GM12801 (cell line): ENCODE measurements around the gene TXNRD1.

Experiments
- CTCF ChIP-seq: IDR thresholded peaks from one replicate; pipeline ENCODE4 v1.5.1; 2011; ENCODE audit warnings: control low read depth; ENCODE audit not compliant: insufficient read length; ENCODE audit errors: extremely low read depth

Gene TXNRD1

GRCh38 chr12:104356231-104357115 lies 140.9 kb downstream of the TXNRD1 start:
- TF ChIP-seq CTCF: no peak

- TF ChIP-seq CTCF: no peak
Measured at GRCh38 chr12:104357421-104357952, 141.9 kb downstream of the TXNRD1 start.

GRCh38 chr12:104358353-104359003 lies 142.9 kb downstream of the TXNRD1 start:
- no peak for TF ChIP-seq CTCF

- no peak for TF ChIP-seq CTCF
Measured at GRCh38 chr12:104359216-104359615, 143.6 kb downstream of the TXNRD1 start.

- TF ChIP-seq CTCF: no peak
Measured at GRCh38 chr12:104360157-104360556, 144.6 kb downstream of the TXNRD1 start.

- no peak for TF ChIP-seq CTCF
Measured at GRCh38 chr12:104360983-104361707, 145.6 kb downstream of the TXNRD1 start.

- TF ChIP-seq CTCF: no peak
Measured at GRCh38 chr12:104365921-104366410, 150.4 kb downstream of the TXNRD1 start.
